Thoracic aorta (tissue), 2 donors: ENCODE data around the gene NDUFAF5. TPM values are rescaled to one million over a fixed set of nuclear protein-coding genes. Genes with fewer than 3 reads are reported as not detected.

Experiments
- ATAC-seq: fragments of 150-250 bp; one replicate; pipeline ENCODE4 v1.8.0; 2017; ENCODE audit warnings: low read depth; ENCODE audit not compliant: insufficient number of reproducible peaks, low FRiP score
- DNase-seq: peaks from one replicate; pipeline ENCODE4 v3.0.0-alpha.2; 2020; ENCODE audit warnings: low spot score
- H3K27ac ChIP-seq, 2 donors: fragments of 200-600 bp; sonication (generic); 1 replicate in 1 of 2; 2 replicates in 1 of 2; pipeline ENCODE4 v1.5.1; 2016; ENCODE audit warnings: mild to moderate bottlenecking in 2 of 2, moderate library complexity in 2 of 2
- H3K27me3 ChIP-seq: fragments of 200-600 bp; sonication (generic); replicated peaks from 2 replicates; pipeline ENCODE4 v1.6.0; 2016; ENCODE audit warnings: mild to moderate bottlenecking; ENCODE audit not compliant: insufficient read depth
- H3K36me3 ChIP-seq: fragments of 200-600 bp; sonication (generic); one replicate; pipeline ENCODE4 v1.5.1; 2016
- H3K4me1 ChIP-seq, 2 donors: fragments of 200-600 bp; sonication (generic); 1 replicate in 1 of 2; 2 replicates in 1 of 2; pipeline versions ENCODE4 v1.5.1 to v1.6.0; 2016; ENCODE audit warnings: low read depth in 2 of 2, mild to moderate bottlenecking in 1 of 2; ENCODE audit not compliant: control insufficient read depth in 1 of 2
- H3K4me3 ChIP-seq: fragments of 200-600 bp; sonication (generic); 2 replicates; pipeline ENCODE4 v1.5.1; 2016; ENCODE audit warnings: mild to moderate bottlenecking
- H3K9me3 ChIP-seq: fragments of 200-600 bp; sonication (generic); 2 replicates; pipeline ENCODE4 v1.5.1; 2016
- CTCF ChIP-seq: fragments of 200-600 bp; sonication (generic); IDR thresholded peaks from one replicate; pipeline ENCODE4 v1.5.1; 2019; ENCODE audit warnings: antibody characterized with exemption
- total RNA-seq, 2 donors: library from RNA; depleted of rRNA; stranded (reverse); fragments of >200 nt; gene quantifications; one replicate each; pipeline versions ENCODE4 v1.1.0 to v1.2.3, GENCODE V29; 2016

Gene NDUFAF5
- total RNA-seq, 2 donors from 2014 or later: 5.3 to 8.1 TPM

- H3K9me3 ChIP-seq: no peaks in the 10 kb centered on the region
- TF ChIP-seq CTCF: peak; percentile 26
- ATAC-seq (no peak), DNase-seq (no peak)
- H3K36me3 ChIP-seq: peaks cover 9% of the 10 kb centered on the region
- no peaks in the 10 kb centered on the region for H3K27me3 ChIP-seq
- H3K4me3 ChIP-seq: no peak overlapping the region
- no peak overlapping the region for H3K27ac ChIP-seq
- H3K4me1 ChIP-seq: peaks cover 19 to 23% of the 10 kb centered on the region in 2 donors
These were observed 3.5 kb downstream of the NDUFAF5 start for GRCh38 chr20:13788167-13788834.

GRCh38 chr20:13790708-13791107 is 5.9 kb downstream of the NDUFAF5 start:
- Histone ChIP-seq H3K27ac (no peak overlapping the region), H3K4me3 (no peak overlapping the region), H3K36me3 (peaks cover 24% of the 10 kb centered on the region), H3K27me3 (no peaks in the 10 kb centered on the region), H3K9me3 (no peaks in the 10 kb centered on the region), H3K4me1 (peaks cover 12 to 15% of the 10 kb centered on the region in 2 donors)
- ATAC-seq (no peak), DNase-seq (no peak)
- TF ChIP-seq CTCF: no peak

GRCh38 chr20:13791540-13792459 is 7.0 kb downstream of the NDUFAF5 start:
- Histone ChIP-seq H3K27me3 (no peaks in the 10 kb centered on the region), H3K27ac (no peak overlapping the region), H3K4me1 (peaks cover 1 to 4% of the 10 kb centered on the region in 2 donors), H3K4me3 (no peak overlapping the region), H3K9me3 (no peaks in the 10 kb centered on the region), H3K36me3 (peaks cover 35% of the 10 kb centered on the region)
- ATAC-seq (no peak), DNase-seq (no peak)
- TF ChIP-seq CTCF: no peak

- Histone ChIP-seq H3K9me3 (no peaks in the 10 kb centered on the region), H3K36me3 (peaks cover 35% of the 10 kb centered on the region)
These were observed 8.2 kb downstream of the NDUFAF5 start for GRCh38 chr20:13793001-13793400.

More at GRCh38 chr20:13793001-13793400, 8.2 kb downstream of the NDUFAF5 start:
- Histone ChIP-seq H3K27me3 (no peaks in the 10 kb centered on the region), H3K27ac (no peak overlapping the region), H3K4me3 (no peak overlapping the region), H3K4me1 (no peaks in the 10 kb centered on the region)
- no peak for DNase-seq
- TF ChIP-seq CTCF: no peak
- no peak for ATAC-seq
